NCI-H774 (cell line): ENCODE data around the gene CMTM3.
"Not testable (repeated sequence)": the region's sequence is repeated elsewhere in the genome, so short reads cannot be mapped to it uniquely, and the experiment has no call there.

Source experiments
- DNase-seq: peaks from one replicate; lab custom pipeline; 2025; lab: John Stamatoyannopoulos, UW

The CMTM3 gene, protein sequence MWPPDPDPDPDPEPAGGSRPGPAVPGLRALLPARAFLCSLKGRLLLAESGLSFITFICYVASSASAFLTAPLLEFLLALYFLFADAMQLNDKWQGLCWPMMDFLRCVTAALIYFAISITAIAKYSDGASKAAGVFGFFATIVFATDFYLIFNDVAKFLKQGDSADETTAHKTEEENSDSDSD

DNA sequence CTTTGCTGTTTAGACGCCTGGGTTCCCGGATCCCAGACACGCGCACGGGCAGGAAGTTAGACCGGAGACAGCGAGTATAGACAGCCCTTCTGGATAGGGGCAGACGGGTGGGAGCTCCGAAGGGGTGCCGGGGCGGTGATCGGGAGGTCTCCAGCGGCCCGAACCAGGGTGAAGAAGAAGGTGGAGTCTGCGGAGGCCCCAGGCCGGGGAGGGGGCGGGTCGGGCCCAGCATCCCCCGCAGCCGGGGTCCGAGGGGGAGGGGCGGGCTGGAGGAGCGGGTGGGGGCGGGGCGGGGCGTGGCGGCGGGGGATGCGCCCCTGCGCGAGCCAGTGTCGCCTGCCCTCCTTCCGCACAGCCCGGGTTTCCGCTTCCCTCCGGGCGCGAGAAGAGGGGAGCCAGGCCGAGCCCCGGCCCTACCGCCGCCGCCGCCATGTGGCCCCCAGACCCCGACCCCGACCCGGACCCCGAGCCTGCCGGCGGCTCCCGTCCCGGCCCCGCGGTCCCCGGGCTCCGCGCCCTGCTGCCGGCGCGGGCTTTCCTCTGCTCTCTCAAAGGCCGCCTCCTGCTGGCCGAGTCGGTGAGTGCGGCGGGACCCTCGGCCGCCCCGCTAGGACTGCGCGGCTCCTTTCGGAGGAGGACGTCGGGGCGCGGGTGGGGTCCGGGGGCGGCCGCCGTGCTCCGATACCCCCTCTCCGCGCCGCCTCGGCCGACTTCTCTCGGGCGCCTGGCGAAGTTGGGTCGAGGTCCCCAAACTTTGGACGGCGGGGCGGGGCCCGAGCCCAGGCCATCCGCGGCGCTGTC, at the start of gene CMTM3:
CMTM3 (plus strand) TSS at position 329 of the 801 bp plus-strand sequence; CDS start at position 431, 102 bp downstream.
- no peak for DNase-seq

DNA sequence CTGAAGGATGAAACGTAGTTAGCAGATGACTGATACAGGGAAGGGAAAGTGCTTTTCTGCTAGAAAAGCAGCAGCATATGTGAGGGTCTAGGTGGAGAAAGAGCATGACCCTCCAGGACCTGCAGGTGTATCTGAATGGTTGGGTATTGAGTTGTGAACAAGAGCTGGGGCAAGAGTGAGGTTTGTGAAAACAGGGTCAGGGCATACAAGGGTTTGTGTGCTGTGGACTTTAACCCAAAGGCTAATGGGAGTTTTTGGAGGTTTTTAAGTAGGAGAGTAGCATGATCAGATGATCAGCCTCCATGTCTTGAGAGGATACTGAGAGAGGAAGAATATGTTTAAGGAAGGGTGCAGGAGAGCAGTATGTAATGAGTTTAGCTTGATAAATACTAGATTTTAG, 44.4 kb upstream of the CMTM3 start:
- no peak for DNase-seq

DNA sequence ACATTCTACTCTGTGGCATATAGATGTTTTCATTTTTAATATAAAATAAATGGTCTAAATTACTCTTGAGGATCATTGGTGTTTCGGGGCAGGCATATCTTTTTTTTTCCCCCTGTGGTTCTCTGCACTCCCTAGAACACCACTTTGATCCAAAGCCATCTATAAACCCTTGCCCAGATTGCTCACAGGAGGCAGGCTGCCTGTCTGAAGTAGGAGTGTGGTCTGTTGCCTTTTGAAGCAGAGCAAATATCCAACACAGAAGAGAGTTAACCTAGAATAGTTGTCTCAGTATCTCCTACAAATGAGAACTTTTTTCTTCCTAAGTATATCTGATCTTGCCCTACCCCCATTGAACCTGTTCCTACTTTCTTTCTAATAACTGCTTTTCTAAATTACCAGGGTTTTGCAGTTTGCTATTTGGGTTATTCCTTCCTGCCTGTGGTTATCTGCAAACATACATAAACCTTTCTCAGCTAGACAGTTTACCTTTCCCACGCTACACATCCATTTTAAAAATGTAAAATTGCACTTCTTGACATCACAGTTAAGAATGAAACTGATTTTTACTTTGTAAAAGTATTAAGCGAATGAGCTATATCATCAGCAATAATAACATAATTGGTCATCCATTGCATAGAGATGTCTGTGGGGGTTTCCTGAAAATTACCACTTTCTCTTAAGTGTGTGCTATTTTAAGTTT, 43.0 kb upstream of the CMTM3 start:
- DNase-seq, result no peak

DNA sequence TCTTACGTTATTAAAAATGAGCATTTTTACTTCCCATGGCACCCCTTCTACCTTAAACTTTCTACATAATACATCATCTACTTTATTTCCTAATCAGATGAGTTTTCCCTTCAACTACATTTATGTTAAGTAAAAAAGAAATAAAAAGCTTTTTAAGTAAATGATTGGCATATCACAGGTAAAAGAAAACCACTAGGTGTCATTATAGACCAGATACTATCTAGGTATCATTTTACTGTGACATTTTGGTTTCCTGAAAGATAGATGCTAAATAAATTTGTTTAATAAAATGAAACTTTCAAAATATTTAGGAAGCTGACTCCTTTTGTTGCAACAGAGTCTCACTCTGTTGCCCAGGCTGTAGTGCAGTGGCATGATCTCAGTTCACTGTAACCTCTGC, 42.1 kb upstream of the CMTM3 start:
- DNase-seq, result no peak

DNA sequence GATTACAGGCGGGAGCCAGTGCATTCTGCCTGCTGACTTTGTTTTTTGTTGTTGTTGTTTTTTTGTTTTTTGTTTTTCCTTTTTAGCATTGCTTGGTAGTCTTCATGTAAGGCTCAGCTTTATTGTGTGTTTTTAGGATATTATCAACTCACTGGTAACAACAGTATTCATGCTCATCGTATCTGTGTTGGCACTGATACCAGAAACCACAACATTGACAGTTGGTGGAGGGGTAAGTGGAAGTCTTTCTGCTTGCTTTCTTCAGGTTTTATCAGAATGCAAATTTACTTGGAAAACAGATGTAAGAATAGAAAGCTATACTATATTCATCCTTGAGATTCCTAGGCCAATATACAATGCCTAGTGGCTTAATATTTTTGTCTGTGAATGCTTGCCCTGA, 41.5 kb upstream of the CMTM3 start:
- DNase-seq, result no peak

DNA sequence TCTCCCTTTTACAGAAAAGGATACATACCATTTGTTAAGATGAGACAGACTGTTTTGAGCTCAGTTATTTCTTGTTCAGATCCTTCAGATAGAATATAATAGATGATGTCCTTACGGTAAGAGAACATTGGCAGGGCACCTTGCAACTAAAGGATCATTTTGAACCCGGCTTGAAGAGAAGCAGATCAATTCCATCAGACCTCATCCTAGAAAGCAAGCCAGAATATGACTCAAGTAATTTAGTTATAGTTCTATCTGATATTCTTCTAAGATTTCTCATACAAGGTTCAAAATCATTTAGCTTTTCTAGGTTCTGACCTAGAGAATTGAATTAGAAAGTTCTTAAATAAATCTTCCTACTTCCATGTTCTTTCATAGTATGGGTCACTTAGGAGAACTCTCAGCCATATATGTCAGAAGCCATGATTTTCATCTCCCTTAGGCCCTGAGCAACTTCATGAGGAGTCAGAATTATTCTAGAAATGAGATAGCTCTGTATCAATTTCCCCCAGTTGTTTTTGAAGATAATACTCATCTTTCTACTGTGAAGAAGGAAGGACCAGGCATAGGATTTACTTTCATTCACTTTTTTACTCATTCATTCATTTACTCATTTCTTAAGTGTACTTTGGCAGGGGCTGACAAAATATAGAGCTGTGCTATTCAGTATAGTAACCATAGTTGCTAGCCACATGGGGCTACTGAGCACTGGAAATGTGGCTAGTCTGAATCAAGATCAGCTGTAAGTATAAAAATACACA, 40.8 kb upstream of the CMTM3 start:
- no peak for DNase-seq

DNA sequence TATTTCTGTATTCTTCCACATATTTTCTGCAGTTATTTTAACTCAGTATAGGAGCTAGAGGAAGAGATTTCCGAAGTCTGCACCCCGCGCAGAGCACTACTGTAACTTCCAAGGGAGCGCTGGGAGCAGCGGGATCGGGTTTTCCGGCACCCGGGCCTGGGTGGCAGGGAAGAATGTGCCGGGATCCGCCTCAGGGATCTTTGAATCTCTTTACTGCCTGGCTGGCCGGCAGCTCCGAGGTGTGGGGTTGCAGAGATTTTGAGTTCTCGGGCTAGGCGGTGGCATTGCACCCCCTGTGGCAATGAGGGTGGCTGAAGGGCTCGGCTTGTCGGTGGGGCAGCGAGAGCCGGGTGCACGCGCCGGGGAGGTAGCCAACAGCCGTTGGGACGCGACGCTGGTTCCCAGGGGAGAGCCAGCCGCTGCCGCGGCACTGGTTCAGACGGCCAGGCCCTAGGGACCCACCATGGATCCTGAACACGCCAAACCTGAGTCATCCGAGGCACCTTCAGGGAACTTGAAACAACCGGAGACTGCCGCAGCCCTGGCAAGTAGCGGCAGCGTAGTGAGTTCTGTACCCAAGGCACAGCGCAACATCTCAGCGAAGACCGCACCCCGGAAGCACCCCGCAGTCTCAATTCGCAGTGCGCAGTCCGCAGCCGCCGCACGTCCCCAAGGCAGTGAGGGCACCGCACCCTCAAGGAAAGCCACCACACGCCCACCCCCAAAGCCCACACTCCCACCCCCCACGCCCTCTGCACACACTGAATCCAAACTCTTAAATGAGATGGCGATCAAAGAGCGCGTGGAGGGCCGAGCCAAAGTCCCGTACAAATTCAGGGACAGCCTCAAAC, 38.2 kb upstream of the CMTM3 start, which contains the start of gene CMTM1:
CMTM1 (plus strand) TSS at position 389 of the 851 bp plus-strand sequence; CDS start at position 464, 75 bp downstream.
- no peak for DNase-seq

DNA sequence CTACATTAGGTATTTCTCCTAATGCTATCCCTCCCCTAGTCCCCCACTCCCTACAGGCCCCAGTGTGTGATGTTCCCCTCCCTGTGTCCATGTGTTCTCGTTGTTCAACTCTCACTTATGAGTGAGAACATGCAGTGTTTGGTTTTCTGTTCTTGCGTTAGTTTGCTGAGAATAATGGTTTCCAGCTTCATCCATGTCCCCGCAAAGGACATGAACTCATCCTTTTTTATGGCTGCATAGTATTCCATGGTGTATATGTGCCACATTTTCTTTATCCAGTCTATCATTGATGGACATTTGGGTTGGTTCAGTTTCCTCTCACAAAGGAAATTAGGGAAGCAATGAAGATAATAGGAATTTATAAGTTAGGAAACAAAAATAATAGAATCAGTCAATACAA, 37.2 kb upstream of the CMTM3 start:
- not testable (repeated sequence) for DNase-seq

DNA sequence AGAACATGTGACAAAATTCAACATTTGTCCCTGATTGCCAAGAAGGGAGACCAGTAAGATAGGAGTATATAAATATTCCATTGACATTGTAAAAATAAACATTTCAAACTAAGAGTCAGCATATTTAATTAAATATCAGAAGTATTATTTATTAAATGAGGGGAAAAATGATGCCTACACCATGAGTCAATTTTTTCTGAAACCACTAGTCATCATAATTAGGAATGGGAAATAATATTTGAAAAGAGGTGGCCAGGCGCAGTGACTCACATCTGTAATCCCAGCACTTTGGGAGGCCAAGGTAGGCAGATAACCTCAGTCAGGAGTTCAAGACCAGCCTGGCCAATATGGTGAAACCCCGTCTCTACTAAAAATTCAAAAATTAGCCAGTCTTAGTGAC, 36.1 kb upstream of the CMTM3 start:
- no peak for DNase-seq

DNA sequence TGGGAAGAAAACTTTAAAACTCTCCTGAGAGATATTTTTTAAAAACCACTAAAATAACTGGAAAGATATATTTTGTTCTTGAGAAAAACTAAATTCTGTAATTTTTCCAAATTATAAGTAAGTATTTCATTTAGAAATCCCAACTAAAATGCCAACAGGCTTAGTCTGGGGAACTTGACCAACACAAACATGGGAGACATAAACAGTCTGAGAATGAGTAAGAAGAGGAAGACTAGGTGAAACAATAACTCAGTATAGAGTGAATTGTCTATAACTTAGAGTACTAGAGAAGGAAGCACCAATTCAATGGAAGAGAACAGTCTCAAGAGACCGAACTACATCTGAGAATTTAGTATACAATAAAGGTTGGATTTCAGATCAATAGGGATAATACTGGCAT, 35.4 kb upstream of the CMTM3 start:
- DNase-seq, result no peak

DNA sequence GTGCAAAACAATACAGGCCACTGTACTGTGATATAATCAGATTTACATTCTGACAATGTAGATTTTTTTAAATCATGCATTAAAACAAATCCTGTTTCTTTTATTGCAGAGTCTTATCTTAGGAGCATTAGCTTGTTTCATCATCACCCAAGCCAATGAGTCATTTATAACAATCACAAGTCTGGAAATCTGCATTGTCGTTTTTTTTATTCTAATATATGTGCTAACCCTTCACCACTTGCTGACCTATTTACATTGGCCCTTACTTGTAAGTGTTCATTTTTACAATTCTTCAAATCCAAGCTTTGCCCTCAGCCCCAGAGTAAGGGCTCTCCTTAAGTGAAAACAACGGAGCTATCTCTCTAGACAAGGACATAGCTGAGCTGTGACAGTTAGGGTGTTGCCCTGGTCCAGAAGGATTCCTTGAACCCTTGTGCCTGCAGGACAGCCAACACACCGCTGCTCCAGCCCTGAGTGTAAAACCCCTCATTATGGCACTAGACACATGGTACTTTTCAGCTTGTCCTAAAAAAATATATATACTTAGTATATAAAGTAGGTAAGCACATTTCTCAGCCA, 34.6 kb upstream of the CMTM3 start:
- DNase-seq, result no peak

DNA sequence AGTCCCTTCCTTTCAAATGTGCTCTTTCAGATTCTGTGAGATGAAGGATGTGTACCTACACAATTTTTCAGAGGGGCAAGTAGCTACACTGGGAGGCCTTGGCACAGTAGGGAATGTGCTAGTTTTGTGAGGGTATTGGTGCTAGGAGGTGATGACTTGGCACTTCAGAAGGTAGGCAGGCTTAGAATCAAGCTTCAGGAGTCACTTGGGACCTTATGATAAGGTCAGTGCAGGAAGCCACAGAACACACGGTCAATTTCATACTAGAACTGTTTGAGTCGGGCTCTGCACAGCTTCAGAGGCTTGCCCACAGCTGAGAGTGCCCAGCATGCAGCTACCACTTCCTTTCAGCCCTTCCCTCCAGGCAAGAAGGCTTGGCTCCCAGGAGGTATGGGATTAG, 32.1 kb upstream of the CMTM3 start:
- no peak for DNase-seq

DNA sequence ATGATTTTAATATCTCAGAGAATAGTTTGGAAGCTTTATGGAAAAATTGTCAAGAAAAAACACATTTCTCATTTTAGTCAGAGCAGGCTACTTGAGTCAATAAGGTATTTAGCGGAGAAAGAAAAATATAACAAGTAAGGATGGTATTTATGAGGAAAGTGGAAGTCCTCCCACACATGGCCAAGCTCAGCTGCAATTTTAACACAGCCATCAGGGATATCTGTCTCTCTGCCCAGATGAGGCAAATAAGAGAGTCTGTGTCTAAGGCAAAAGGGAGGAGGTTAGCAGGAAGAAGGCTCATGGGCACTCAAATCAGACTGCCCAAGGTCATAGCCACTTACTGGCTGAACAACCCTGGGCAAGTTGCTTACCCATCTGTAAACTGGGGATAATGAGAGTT, 30.4 kb upstream of the CMTM3 start:
- no peak for DNase-seq

DNA sequence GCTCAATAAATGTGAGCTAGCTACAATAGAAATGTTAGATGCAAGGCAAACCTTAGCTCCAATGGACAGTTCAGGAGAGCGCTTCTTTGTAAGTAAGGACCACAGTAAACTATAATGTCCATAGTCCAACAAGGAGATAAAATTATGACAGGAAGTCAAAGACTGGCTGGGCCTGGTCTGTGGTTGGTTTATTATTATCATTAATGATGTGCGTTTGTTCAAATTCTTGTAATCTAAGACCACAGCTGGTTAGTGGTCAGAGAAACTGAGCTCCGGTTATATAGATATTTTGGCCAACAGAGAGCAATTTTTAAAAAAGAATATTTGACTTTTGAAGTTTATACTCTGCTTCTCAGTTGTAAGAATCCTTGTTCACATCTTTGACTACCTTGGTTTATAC, 30.0 kb upstream of the CMTM3 start:
- DNase-seq, result no peak

DNA sequence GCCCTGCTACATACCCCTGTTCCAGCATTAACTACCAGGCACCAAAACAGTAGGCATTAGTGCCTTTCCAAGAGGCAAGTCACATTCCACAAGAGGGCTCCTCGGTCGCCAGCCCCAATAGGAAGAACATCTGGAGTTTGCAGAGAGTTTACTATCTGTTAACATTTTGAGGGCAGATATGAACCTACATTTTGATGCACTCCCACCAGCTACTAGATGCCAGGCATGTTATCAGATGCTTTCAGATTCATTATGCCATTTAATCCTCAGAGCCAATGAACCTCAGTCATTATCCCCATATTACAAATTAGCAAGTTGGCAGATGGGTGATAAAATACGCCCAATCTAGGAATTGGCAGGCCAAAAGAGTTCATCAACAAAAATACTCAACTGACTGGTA, 29.4 kb upstream of the CMTM3 start:
- DNase-seq, result no peak

DNA sequence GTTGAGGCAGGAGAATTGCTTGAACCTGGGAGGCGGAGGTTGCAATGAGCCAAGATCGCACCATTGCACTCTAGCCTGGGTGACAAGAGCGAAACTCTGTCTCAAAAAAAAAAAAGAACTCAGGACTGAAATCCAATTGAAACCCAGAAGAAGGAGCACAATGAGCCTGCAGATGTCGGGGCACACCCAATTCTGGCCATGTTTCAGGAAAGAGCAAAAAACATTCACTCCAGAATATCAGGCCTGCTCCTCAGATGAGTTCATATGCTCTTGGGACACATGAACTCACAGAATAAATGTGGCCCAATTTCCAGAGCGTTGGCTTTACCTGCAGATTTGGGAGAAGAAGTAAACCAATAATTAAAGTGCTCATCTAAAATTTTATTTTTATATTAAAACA, 28.2 kb upstream of the CMTM3 start:
- no peak for DNase-seq

DNA sequence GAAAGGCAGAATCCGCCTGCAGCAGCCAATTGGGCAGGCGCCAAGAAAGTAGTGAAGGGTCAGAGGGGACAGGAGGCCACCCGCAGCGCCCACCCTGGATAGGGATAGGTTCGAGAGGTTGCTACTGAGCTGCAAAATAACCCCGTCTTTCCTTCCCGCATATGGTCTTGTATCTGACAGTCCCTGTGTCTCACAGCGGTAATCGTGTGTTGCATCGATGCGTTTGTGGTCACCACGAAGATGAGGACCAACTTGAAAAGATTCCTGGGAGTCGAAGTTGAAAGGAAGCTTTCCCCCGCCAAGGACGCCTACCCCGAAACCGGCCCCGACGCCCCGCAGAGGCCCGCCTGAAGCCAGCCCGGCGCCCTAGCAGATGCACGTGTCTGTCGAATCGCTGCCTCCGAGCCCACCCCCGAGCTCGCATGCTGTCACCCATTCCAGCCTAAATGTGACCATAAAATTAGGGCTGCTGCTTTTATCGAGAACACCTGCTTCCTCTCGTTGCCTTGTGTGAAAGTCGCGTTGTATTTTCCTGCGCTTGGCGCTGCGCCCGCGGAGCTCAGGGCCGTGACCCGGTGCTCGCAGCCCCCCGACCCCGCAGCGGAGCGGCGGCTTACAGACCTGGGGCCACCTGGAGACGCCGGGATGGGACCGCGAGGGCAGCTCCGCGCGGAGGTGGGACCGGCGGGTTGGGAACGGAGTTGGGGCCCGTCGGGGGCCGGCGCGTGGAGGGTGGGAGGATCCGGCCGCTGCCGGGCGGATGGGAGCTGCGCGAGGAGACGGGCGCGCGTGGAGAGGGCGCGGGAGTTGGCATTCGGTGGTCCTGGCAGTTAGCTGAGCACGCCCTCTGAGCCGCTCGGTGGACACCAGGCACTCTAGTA, 25.6 kb upstream of the CMTM3 start, which contains the start of gene CMTM2:
CMTM2 (plus strand) TSS at position 813 of the 881 bp plus-strand sequence. CDS start 145 bp downstream, outside the sequence.
- DNase-seq, result no peak

DNA sequence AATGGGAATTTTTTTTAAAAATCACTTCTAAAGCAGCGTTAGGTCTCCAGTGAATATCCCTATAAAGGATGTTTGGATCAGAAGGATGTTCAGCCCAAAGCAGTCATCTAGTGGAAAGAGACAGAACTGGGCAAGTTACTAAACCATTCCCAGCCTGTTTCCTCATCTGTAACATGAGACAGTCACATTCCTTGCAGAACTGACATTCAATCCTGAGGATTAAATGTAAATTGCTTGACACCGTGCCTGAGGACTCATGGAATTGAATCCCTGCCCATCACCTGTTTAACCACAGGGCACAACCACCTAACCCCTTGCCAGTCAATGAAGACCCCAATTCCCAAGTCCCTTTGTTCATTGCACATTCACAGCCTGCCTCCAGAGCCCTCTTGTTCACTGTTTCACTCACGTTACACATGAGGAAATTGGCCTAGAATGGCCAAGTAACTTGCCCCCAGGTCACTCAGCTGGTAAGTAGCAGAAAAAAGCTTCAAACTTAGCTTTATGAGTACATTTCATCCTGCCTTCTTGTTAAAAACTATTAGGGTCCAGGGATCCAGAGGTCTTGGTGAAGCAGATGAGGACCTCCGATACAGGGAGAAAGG, 23.8 kb upstream of the CMTM3 start:
- no peak for DNase-seq

DNA sequence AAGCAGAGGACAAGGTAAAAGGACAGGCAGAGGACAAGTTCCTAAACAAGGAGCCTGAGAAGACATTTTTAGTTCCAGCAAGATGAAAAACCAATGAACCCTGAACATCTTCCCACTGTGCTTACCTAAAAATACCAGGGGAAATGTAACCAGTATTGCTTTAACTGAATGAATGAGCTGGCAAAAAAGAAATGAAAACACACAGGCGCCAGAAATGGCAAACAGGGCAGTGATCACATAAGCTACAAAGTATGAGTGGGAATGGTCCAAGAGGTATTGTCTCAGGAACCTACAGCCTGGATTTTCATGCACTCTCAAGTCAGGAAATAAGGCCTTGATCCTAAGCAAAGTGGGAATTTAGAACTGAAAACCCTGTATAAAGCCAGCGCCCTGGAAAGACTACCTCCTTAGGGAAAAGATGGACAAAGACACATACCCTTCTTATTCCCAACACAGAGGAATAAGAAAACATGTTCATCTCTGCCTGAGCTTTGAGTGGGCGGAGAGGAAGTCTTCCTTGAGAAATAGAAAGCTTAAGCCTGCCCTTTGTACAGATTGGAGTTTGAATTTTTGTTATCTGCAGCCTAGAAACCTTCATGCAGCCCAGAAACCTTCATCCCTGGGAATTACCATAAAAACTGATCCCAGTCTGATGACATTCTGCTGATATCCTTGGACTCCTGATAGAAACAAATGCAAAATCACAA, 23.1 kb upstream of the CMTM3 start:
- no peak for DNase-seq
